Measurements from ENCODE around the gene IL1A. TPM values are rescaled to one million over a fixed set of nuclear protein-coding genes. Genes with fewer than 3 reads are reported as not detected.

Gene IL1A
- total and polyA plus RNA-seq, 2 donors (not counting 3 experiments of a cell fraction or from before 2014, with no cell fraction given): 0.29 to 1.4 TPM

DNA sequence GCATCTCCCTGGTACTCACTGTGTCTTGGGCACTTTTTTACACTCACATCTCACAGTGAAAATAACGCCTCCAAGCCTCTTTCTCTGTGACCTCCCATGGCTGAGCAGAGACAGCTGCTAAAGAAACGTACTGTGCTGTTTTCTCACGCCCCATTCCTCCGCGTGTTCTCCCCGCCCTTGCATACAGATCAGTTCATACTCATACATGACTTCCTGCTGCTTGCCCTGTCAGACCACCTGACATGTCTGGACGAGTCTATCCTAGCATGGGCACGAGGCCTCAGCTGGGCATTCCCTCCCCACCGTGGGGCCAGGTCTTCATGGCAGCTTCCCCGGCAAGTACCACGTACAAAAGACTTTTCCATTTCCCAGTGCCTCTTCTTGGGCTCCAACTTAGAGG, 21.2 kb upstream of the IL1A start:
- Histone ChIP-seq H4K20me1 (replicated peaks; ENCODE audit: control insufficient read depth, extremely low read depth, insufficient read depth, low read length) (no peaks in the 10 kb centered on the region), H3K9me1 (replicated peaks; ENCODE audit: control insufficient read depth, extremely low read depth, insufficient read depth, low read length) (no peaks in the 10 kb centered on the region), H2AFZ (ENCODE audit: low read depth, low read length) (no peak overlapping the region), H3K4me1 (ENCODE audit: control insufficient read depth, extremely low read depth, insufficient read depth, low read length) (no peaks in the 10 kb centered on the region), H3K79me2 (ENCODE audit: control insufficient read depth, insufficient read depth, low read length) (no peaks in the 10 kb centered on the region), H3K9me3 (replicated peaks; ENCODE audit: control insufficient read depth, insufficient read depth, low read length) (no peaks in the 10 kb centered on the region), H3K36me3 (ENCODE audit: control insufficient read depth in 2 of 2, extremely low read depth in 1 of 2, insufficient read depth in 2 of 2, low read length in 2 of 2) (no peaks in the 10 kb centered on the region), H3K4me2 (ENCODE audit: insufficient read depth, low read length) (no peak overlapping the region), H3K4me3 (replicated peaks in 1 of 3; ENCODE audit: insufficient read depth in 1 of 3, low read depth in 1 of 3, low read length in 3 of 3) (no peak overlapping the region), H3K27ac (ENCODE audit: insufficient read depth, low read depth, low read length) (no peak overlapping the region), H3K9ac (replicated peaks; ENCODE audit: extremely low read depth, insufficient read depth, low read length) (no peak overlapping the region), H3K27me3 (ENCODE audit: control insufficient read depth in 2 of 2, insufficient read depth in 2 of 2, low read length in 2 of 2) (no peaks in the 10 kb centered on the region)
- TF ChIP-seq, protein P1, sequence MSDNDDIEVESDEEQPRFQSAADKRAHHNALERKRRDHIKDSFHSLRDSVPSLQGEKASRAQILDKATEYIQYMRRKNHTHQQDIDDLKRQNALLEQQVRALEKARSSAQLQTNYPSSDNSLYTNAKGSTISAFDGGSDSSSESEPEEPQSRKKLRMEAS (IDR thresholded peaks at IDR 0.05; ENCODE audit: insufficient read depth, insufficient read length): no peak
- TF ChIP-seq POLR2A (IDR thresholded peaks at IDR 0.05; ENCODE audit: low read depth, low read length) (no peak), GATA2 (IDR thresholded peaks at IDR 0.05; ENCODE audit: insufficient read depth, insufficient read length, low read depth, low read length) (no peak), FOS (IDR thresholded peaks at IDR 0.05; ENCODE audit: borderline replicate concordance, insufficient read depth, low read length) (no peak), POLR2AphosphoS5 (IDR thresholded peaks at IDR 0.05; ENCODE audit: insufficient read depth, low read depth, low read length) (no peak), MYC (IDR thresholded peaks at IDR 0.05; ENCODE audit: low read depth, low read length) (no peak), JUN (IDR thresholded peaks at IDR 0.05; ENCODE audit: borderline replicate concordance, insufficient read depth, insufficient read length, low read depth) (no peak), EZH2 (IDR thresholded peaks at IDR 0.05; ENCODE audit: borderline replicate concordance, low read depth, low read length, severe bottlenecking) (no peak)
- TF ChIP-seq, protein P2, sequence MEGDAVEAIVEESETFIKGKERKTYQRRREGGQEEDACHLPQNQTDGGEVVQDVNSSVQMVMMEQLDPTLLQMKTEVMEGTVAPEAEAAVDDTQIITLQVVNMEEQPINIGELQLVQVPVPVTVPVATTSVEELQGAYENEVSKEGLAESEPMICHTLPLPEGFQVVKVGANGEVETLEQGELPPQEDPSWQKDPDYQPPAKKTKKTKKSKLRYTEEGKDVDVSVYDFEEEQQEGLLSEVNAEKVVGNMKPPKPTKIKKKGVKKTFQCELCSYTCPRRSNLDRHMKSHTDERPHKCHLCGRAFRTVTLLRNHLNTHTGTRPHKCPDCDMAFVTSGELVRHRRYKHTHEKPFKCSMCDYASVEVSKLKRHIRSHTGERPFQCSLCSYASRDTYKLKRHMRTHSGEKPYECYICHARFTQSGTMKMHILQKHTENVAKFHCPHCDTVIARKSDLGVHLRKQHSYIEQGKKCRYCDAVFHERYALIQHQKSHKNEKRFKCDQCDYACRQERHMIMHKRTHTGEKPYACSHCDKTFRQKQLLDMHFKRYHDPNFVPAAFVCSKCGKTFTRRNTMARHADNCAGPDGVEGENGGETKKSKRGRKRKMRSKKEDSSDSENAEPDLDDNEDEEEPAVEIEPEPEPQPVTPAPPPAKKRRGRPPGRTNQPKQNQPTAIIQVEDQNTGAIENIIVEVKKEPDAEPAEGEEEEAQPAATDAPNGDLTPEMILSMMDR (IDR thresholded peaks at IDR 0.05; ENCODE audit: extremely low read depth in 1 of 2, insufficient read depth in 1 of 2, low read depth in 1 of 2, low read length in 2 of 2): no peak
- no peak for FAIRE-seq
- no TSS peak for BruUV-seq (replicated peaks)
- ChIA-PET CTCF (interaction anchor here (0.7 to 1.3 kb wide), 2 partner anchors 10 to 18 kb away, joined by 3 read pairs; no protein-coding TSS in a partner anchor), POLR2A (interaction anchor here (0.6 kb wide), 1 partner anchor 37 kb away, joined by 5 read pairs; no protein-coding TSS in a partner anchor)
- intact Hi-C loops (cut with micrococcal nuclease): no loop called here
- dilution Hi-C loops (cut with MboI; ENCODE audit: extremely low pct_ligation_motif_present, low sequenced_read_pairs): no loop called here
- no peak for DNase-seq (ENCODE audit: low read depth, low spot score)

Measured in endothelial cell of umbilical vein (primary cell).